ENCODE data around the gene TSC22D1. TPM values are rescaled to one million over a fixed set of nuclear protein-coding genes. Genes with fewer than 3 reads are reported as not detected.

The TSC22D1 gene
- total RNA-seq, 1 donor from 2014 or later, result 97.7 TPM

DNA sequence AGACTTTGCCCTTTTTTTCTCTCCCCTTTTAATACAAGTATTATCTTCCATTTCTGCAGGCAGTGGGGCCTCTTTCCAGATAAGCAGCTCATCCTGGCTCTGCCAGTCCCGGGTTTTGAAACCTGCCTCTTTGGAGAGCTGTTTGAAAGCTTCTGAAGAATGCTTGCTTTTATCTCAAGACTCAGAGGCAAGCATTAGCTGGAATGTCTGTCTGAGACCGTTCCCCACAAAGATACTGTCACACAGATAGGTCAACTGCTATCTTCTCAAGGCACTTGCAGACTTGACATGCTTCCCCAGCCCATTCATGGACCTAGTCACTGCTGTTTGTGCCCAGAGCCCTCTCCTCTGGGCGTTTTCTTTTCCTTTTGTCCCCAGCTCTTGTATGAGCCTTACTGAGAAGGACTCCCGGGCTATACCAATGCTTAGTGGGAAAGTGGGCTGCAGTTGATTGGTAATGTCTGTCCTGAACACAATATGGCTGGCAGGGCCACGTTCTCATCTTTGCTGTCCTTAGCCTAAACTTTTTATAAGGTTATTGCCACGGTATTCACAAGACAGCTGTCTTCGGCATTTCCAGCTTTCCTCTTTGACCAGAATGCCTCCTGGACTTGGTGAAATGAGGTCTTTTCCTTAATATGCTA lies 189.1 kb downstream of the TSC22D1 start:
- H3K27me3 ChIP-seq, result no peaks in the 10 kb centered on the region
- no peak overlapping the region for H3K4me3 ChIP-seq
- intact Hi-C loops (cut with DNase I), result no loop called here

DNA sequence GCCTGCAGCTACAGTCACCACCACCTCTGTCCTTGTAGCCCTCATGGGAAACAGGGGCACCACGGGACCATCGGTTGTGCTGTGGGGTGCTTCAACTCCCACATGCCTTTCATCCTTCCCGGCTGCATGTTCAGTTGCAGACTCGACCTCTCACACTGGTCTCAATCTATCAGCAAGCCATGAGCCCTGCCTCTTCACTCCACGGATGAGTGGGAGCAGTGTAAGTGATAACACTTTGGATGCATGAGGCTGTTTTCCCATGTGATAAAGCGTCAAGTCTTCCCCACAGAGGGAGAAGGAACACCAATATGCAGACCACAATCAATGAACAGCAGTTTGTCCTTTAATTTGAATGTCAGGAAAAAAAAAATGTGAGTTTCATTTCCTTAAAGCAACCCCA lies 190.3 kb downstream of the TSC22D1 start:
- intact Hi-C loops (cut with DNase I), result no loop called here
- no peaks in the 10 kb centered on the region for H3K36me3 ChIP-seq
- no peak overlapping the region for H3K27ac ChIP-seq
- H3K4me3 ChIP-seq, result no peak overlapping the region
- H3K9me3 ChIP-seq, result no peaks in the 10 kb centered on the region
- DNase-seq (ENCODE audit: low spot score in 2 of 2), result no peak
- no peaks in the 10 kb centered on the region for H3K27me3 ChIP-seq
- H3K4me1 ChIP-seq, result no peaks in the 10 kb centered on the region
- TF ChIP-seq, protein P1, sequence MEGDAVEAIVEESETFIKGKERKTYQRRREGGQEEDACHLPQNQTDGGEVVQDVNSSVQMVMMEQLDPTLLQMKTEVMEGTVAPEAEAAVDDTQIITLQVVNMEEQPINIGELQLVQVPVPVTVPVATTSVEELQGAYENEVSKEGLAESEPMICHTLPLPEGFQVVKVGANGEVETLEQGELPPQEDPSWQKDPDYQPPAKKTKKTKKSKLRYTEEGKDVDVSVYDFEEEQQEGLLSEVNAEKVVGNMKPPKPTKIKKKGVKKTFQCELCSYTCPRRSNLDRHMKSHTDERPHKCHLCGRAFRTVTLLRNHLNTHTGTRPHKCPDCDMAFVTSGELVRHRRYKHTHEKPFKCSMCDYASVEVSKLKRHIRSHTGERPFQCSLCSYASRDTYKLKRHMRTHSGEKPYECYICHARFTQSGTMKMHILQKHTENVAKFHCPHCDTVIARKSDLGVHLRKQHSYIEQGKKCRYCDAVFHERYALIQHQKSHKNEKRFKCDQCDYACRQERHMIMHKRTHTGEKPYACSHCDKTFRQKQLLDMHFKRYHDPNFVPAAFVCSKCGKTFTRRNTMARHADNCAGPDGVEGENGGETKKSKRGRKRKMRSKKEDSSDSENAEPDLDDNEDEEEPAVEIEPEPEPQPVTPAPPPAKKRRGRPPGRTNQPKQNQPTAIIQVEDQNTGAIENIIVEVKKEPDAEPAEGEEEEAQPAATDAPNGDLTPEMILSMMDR (IDR thresholded peaks at IDR 0.05), result no peak

More for the DNA sequence above, 189.1 kb downstream of the TSC22D1 start:
- TF ChIP-seq, protein P1 (IDR thresholded peaks at IDR 0.05), result no peak
- Histone ChIP-seq H3K27ac (no peak overlapping the region), H3K4me1 (no peaks in the 10 kb centered on the region), H3K9me3 (no peaks in the 10 kb centered on the region), H3K36me3 (no peaks in the 10 kb centered on the region)
- no peak for DNase-seq (ENCODE audit: low spot score in 2 of 2)

DNA sequence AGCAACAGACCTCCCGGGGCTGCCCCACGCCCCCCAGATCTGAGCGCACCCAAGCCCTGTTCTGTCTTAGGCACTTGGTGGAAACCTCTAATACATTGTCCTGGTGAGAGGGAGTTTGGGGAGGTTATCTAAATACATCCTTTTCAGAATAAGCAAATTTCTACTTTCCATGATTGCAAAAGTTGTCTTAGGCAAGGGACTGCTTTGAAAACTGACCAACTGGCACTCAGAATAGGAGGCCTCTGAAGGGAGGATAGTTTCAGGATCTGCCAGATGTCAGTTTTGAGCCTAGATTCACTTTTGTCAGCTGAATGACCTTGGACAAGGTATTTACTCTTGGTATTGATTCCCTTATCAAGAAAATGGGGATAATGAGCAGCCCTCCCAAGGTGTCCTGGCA lies 190.7 kb downstream of the TSC22D1 start:
- intact Hi-C loops (cut with DNase I), result no loop called here
- Histone ChIP-seq H3K36me3 (no peaks in the 10 kb centered on the region), H3K27ac (no peak overlapping the region), H3K4me1 (no peaks in the 10 kb centered on the region), H3K27me3 (no peaks in the 10 kb centered on the region), H3K4me3 (no peak overlapping the region), H3K9me3 (no peaks in the 10 kb centered on the region)
- DNase-seq (ENCODE audit: low spot score in 2 of 2), result no peak
- TF ChIP-seq, protein P1 (IDR thresholded peaks at IDR 0.05), result no peak

DNA sequence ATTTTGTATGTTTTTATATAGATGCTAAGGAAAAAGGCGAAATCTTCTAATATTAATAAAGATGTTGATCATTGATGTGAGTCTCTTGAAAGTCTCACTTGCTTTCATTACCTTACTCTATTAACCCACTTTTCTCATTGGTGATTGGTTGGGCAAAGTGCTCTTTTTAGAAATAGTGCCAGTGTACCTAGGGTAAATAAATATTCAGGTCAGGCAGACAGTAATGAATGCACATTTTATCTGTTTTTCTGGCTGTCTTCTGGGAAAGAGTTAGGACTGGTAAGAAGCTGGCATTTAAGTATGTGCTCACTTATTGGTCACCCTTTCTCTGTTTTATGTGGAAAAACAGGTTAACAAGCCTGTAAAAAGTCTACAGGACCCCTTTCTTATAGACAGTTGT lies 191.4 kb downstream of the TSC22D1 start:
- no peak overlapping the region for H3K27ac ChIP-seq
- TF ChIP-seq, protein P1 (IDR thresholded peaks at IDR 0.05), result no peak
- H3K9me3 ChIP-seq, result no peaks in the 10 kb centered on the region
- intact Hi-C loops (cut with DNase I), result no loop called here
- no peaks in the 10 kb centered on the region for H3K27me3 ChIP-seq
- no peaks in the 10 kb centered on the region for H3K36me3 ChIP-seq
- DNase-seq (ENCODE audit: low spot score in 2 of 2), result no peak
- no peak overlapping the region for H3K4me3 ChIP-seq
- H3K4me1 ChIP-seq, result no peaks in the 10 kb centered on the region

DNA sequence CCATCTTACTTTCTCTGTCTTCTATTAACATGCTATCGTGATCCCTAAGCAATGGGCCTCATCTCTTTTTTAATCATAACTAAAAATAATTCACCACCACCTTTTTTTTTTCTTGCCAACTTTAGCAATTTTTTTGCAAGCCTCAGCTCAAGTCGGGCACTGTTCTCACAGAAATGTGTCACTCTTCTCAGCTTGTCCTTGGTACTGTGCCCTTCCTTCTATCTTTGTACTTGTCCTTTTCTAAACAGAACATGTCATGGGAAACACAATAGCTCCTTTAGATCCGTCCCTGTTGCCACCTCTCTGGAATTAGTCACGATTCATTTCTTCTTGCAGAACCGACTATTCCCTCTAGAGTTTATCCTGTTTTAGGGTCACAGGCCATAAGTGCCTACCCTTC lies 192.2 kb downstream of the TSC22D1 start:
- no peaks in the 10 kb centered on the region for H3K9me3 ChIP-seq
- DNase-seq (ENCODE audit: low spot score in 2 of 2), result no peak
- no peaks in the 10 kb centered on the region for H3K4me1 ChIP-seq
- H3K4me3 ChIP-seq, result no peak overlapping the region
- H3K36me3 ChIP-seq, result no peaks in the 10 kb centered on the region
- H3K27me3 ChIP-seq, result no peaks in the 10 kb centered on the region
- no peak overlapping the region for H3K27ac ChIP-seq
- TF ChIP-seq, protein P1 (IDR thresholded peaks at IDR 0.05), result no peak
- intact Hi-C loops (cut with DNase I), result no loop called here
